HepG2 (cell line): ENCODE results near the gene ACE. TPM values are rescaled to one million over a fixed set of nuclear protein-coding genes. Genes with fewer than 3 reads are reported as not detected.
A peak's percentile ranks its signal among the peaks of the same experiment; 100 is the strongest.

Experiments used
- ARHGAP35 ChIP-seq: sonication (generic); formaldehyde crosslinking; IDR thresholded peaks from 2 replicates; pipeline ENCODE4 v1.9.0; 2022; ENCODE audit warnings: mild to moderate bottlenecking, inconsistent platforms, moderate library complexity, missing genetic modification reagents, borderline replicate concordance
- ARNT2 ChIP-seq: sonication (generic); formaldehyde crosslinking; IDR thresholded peaks from 2 replicates; pipeline ENCODE4 v1.8.0; 2022; ENCODE audit warnings: mild to moderate bottlenecking, low read depth, missing genetic modification reagents, moderate library complexity
- CBX5 ChIP-seq: sonication (generic); formaldehyde crosslinking; IDR thresholded peaks from 2 replicates; pipeline ENCODE4 v1.4.0; 2020; ENCODE audit warnings: missing genetic modification reagents, borderline replicate concordance
- ELF3 ChIP-seq: IDR thresholded peaks from 2 replicates; pipeline ENCODE4 v1.6.1; 2016; ENCODE audit warnings: missing genetic modification reagents, missing compliant biosample characterization
- EZH2 ChIP-seq: conservative IDR thresholded peaks from 2 replicates; pipeline ENCODE4 v1.6.1; 2012; ENCODE audit warnings: mild to moderate bottlenecking, low read depth, low read length, moderate library complexity
- KDM1A ChIP-seq: IDR thresholded peaks from 2 replicates; pipeline ENCODE4 v1.6.1; 2016; ENCODE audit warnings: missing compliant biosample characterization
- KDM2A ChIP-seq: sonication (generic); formaldehyde crosslinking; IDR thresholded peaks from 2 replicates; pipeline ENCODE4 v1.4.0; 2020; ENCODE audit warnings: low read depth, missing genetic modification reagents, borderline replicate concordance
- MIXL1 ChIP-seq: IDR thresholded peaks from 2 replicates; pipeline ENCODE4 v1.6.1; 2016
- PLRG1 ChIP-seq: fragments of 450-650 bp; conservative IDR thresholded peaks from 2 replicates; pipeline ENCODE4 v1.6.1; 2016
- PTBP1 ChIP-seq: fragments of 200-400 bp; formaldehyde crosslinking; IDR thresholded peaks from 2 replicates; pipeline ENCODE4 v1.6.1; 2018; ENCODE audit warnings: low read length, low read depth; ENCODE audit not compliant: poor library complexity, severe bottlenecking
- RFX3 ChIP-seq: IDR thresholded peaks from 2 replicates; pipeline ENCODE4 v1.6.1; 2016; ENCODE audit warnings: missing biosample characterization, missing genetic modification reagents
- RNF219 ChIP-seq: sonication (generic); formaldehyde crosslinking; IDR thresholded peaks from 2 replicates; pipeline ENCODE4 v1.5.0; 2020; ENCODE audit warnings: mild to moderate bottlenecking, missing genetic modification reagents
- TBX3 ChIP-seq: fragments of 450-650 bp; IDR thresholded peaks from 2 replicates; pipeline ENCODE4 v1.6.1; 2017; ENCODE audit warnings: antibody characterized with exemption, mild to moderate bottlenecking, inconsistent platforms, borderline replicate concordance
- XRCC5 ChIP-seq: fragments of 200-400 bp; formaldehyde crosslinking; optimal IDR thresholded peaks from 2 replicates; pipeline ENCODE3; 2017; ENCODE audit warnings: mild to moderate bottlenecking, low read length
- YY1 ChIP-seq: IDR thresholded peaks from 2 replicates; pipeline ENCODE4 v1.6.1; 2011; ENCODE audit warnings: low read length, low read depth, moderate library complexity, mild to moderate bottlenecking; ENCODE audit not compliant: insufficient read depth, insufficient replicate concordance
- ZFX ChIP-seq: sonication (generic); formaldehyde crosslinking; IDR thresholded peaks from 2 replicates; pipeline ENCODE4 v1.4.0; 2020; ENCODE audit warnings: mild to moderate bottlenecking, low read depth, missing genetic modification reagents, moderate library complexity
- ZNF234 ChIP-seq: sonication (generic); formaldehyde crosslinking; conservative IDR thresholded peaks from 2 replicates; pipeline ENCODE4 v1.5.1; 2020; ENCODE audit warnings: mild to moderate bottlenecking, missing genetic modification reagents
- ZNF468 ChIP-seq: sonication (generic); formaldehyde crosslinking; IDR thresholded peaks from 2 replicates; pipeline ENCODE4 v1.8.0; 2022; ENCODE audit warnings: mild to moderate bottlenecking, moderate library complexity, missing genetic modification reagents
- ZNF687 ChIP-seq: sonication (generic); formaldehyde crosslinking; IDR thresholded peaks from 2 replicates; pipeline ENCODE4 v1.5.1; 2020; ENCODE audit warnings: mild to moderate bottlenecking, missing genetic modification reagents, moderate library complexity
- ZNF747 ChIP-seq: sonication (generic); formaldehyde crosslinking; IDR thresholded peaks from 2 replicates; pipeline ENCODE4 v1.8.1; 2023; ENCODE audit warnings: missing genetic modification reagents, mild to moderate bottlenecking, borderline replicate concordance
- ZNF83 ChIP-seq: sonication (generic); formaldehyde crosslinking; IDR thresholded peaks from 2 replicates; pipeline ENCODE4 v1.4.0; 2020; ENCODE audit warnings: missing genetic modification reagents, mild to moderate bottlenecking, borderline replicate concordance
- ZSCAN31 ChIP-seq: sonication (generic); formaldehyde crosslinking; IDR thresholded peaks from 2 replicates; pipeline ENCODE4 v1.5.0; 2020; ENCODE audit warnings: low read depth, mild to moderate bottlenecking, missing genetic modification reagents
- polyA plus RNA-seq, 8 experiments: library from polyadenylated mRNA; depleted of rRNA in 3 of 8; stranded (reverse) in 7 of 8; unstranded in 1 of 8; fragments of >200 nt; fragmentation: Illumina TruSeq in 4 of 8; extraction: Trizol in 4 of 8; gene quantifications; 2 replicates each; pipeline versions ENCODE4 v1.2.1 to v1.2.3, GENCODE V29; 2011 to 2016; ENCODE audit warnings: low read depth in 4 of 8, missing spikeins in 1 of 8, mixed read lengths in 1 of 8; ENCODE audit not compliant: insufficient read depth in 1 of 8
- total RNA-seq, 5 experiments: library from RNA; depleted of rRNA; stranded (reverse); fragments of >200 nt; fragmentation: Illumina TruSeq; extraction: Trizol; gene quantifications; 2 replicates each; pipeline ENCODE4 v1.2.3, GENCODE V29; 2016; ENCODE audit warnings: low read depth in 1 of 5
- TF ChIP-seq, protein P1 (sequence below): sonication (generic); formaldehyde crosslinking; IDR thresholded peaks from 2 replicates; pipeline ENCODE4 v1.4.0; 2020; ENCODE audit warnings: missing genetic modification reagents

The ACE gene
- total and polyA plus RNA-seq, 2 of the 13 experiments (the other 11 are each of a cell fraction or from before 2014, with no cell fraction given) = 0.08 to 0.13 TPM

DNA sequence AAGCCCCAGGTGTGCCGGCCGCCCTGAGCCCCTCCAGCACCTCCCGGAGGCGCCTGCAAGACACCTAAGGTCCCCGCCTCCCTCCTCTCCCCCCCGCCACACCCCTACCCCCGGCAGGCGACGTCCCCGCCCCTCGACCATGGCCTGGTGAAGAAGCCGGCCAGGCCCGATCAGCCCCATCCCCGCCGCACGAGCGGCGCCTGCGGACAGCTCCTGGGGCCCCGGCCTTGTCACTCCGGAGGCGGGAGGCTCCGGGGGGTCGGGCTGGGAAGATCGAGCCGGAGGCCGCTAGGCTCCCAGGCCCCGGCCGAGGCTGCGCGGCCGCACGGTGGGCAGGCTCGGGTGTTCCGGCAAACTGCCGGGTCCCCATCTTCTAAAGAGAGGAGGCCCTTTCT, 405 bp upstream of the ACE start (continued):
- TF ChIP-seq ZNF687 (CRISPR knock-in tag) (peak; percentile 3), YY1 (no peak), PLRG1 (no peak), ARHGAP35 (CRISPR knock-in tag) (no peak), RFX3 (no peak), ZNF83 (CRISPR knock-in tag) (no peak), PTBP1 (no peak), ZNF468 (no peak), EZH2 (0 out of 2 replicates have a peak, but pooled peaks have one; percentile 17), ZSCAN31 (CRISPR knock-in tag) (no peak), ZNF747 (CRISPR knock-in tag) (no peak), XRCC5 (no peak), ARNT2 (no peak), ELF3 (CRISPR knock-in tag) (no peak), CBX5 (CRISPR knock-in tag) (no peak), ZNF234 (CRISPR knock-in tag) (no peak), RNF219 (CRISPR knock-in tag) (no peak), MIXL1 (no peak), KDM1A (no peak), ZFX (CRISPR knock-in tag) (peak; percentile 53), TBX3 (no peak), KDM2A (CRISPR knock-in tag) (no peak)
- TF ChIP-seq, protein P1, sequence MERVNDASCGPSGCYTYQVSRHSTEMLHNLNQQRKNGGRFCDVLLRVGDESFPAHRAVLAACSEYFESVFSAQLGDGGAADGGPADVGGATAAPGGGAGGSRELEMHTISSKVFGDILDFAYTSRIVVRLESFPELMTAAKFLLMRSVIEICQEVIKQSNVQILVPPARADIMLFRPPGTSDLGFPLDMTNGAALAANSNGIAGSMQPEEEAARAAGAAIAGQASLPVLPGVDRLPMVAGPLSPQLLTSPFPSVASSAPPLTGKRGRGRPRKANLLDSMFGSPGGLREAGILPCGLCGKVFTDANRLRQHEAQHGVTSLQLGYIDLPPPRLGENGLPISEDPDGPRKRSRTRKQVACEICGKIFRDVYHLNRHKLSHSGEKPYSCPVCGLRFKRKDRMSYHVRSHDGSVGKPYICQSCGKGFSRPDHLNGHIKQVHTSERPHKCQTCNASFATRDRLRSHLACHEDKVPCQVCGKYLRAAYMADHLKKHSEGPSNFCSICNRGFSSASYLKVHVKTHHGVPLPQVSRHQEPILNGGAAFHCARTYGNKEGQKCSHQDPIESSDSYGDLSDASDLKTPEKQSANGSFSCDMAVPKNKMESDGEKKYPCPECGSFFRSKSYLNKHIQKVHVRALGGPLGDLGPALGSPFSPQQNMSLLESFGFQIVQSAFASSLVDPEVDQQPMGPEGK (CRISPR knock-in tag) = no peak
